Transverse colon (tissue), 4 donors: ENCODE measurements around the gene INTS15.

Experiments used
- EP300 ChIP-seq: sonication (generic); formaldehyde crosslinking; IDR thresholded peaks from one replicate; pipeline ENCODE4 v1.6.1; 2017; ENCODE audit warnings: antibody characterized with exemption, low read depth
- POLR2A ChIP-seq: fragments of 450-650 bp; IDR thresholded peaks from one replicate; pipeline ENCODE4 v1.6.1; 2016; ENCODE audit warnings: antibody characterized with exemption, mild to moderate bottlenecking, moderate library complexity
- POLR2AphosphoS5 ChIP-seq, 3 donors: sonication (generic); formaldehyde crosslinking; IDR thresholded peaks; one replicate each; pipeline ENCODE4 v1.6.1; 2016; ENCODE audit warnings: antibody characterized with exemption in 3 of 3
- TF ChIP-seq, protein P1 (sequence below), 5 experiments: fragments of 200-600 bp in 3 of 5; fragments of 450-650 bp in 2 of 5; sonication (generic) in 3 of 5; IDR thresholded peaks; 1 replicate in 2 of 5; 2 replicates in 3 of 5; pipeline ENCODE4 v1.5.1; 2016 to 2017; ENCODE audit warnings: antibody characterized with exemption in 5 of 5, inconsistent platforms in 3 of 5, mild to moderate bottlenecking in 2 of 5, moderate library complexity in 1 of 5

DNA sequence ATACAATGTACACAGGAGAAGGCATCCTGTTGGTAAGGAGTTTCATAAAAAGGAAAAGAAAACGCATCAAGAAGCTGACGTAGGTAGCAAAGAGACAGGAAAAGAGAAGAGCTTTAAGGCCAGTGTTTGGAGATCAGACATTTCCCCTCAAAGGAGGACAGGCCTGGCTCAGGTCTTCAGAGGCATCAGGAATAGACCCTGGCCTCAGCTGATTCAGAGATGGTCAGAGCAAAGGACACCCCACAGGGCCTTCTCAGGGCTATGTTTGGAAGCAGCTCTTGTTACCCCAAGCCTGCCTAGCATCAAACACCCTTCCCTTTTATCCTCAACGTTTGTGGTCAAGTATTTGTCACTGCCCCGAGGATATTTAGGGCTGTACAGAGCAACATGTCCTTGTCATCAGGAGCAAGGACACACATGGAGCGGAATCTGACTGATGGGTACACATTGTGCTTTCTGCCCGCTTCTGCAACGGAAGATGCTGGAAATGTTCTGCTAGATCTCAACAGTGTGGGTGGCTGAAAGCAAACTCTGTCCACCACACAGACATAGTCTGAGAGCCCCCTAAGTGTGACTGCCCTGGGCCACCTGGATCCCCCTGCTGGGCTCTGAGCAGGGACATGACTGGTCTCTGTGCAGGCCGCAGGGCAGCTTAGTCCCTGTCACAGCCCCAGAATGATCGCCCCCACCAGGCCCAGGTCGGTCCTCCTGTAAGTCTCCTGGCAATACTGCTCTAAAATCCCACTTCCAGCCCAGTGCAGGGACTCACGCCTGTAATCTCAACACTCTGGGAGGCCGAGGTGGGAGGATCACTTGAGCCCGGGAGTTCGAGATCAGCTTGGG lies 13.6 kb upstream of the INTS15 start:
- no peak for TF ChIP-seq POLR2A
- TF ChIP-seq POLR2AphosphoS5 (IDR thresholded peaks at IDR 0.05), result no peak
- TF ChIP-seq, protein P1, sequence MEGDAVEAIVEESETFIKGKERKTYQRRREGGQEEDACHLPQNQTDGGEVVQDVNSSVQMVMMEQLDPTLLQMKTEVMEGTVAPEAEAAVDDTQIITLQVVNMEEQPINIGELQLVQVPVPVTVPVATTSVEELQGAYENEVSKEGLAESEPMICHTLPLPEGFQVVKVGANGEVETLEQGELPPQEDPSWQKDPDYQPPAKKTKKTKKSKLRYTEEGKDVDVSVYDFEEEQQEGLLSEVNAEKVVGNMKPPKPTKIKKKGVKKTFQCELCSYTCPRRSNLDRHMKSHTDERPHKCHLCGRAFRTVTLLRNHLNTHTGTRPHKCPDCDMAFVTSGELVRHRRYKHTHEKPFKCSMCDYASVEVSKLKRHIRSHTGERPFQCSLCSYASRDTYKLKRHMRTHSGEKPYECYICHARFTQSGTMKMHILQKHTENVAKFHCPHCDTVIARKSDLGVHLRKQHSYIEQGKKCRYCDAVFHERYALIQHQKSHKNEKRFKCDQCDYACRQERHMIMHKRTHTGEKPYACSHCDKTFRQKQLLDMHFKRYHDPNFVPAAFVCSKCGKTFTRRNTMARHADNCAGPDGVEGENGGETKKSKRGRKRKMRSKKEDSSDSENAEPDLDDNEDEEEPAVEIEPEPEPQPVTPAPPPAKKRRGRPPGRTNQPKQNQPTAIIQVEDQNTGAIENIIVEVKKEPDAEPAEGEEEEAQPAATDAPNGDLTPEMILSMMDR (IDR thresholded peaks at IDR 0.05), result no peak
- no peak for TF ChIP-seq EP300
